ENCODE measurements around the gene LAD1. TPM values are rescaled to one million over a fixed set of nuclear protein-coding genes. Genes with fewer than 3 reads are reported as not detected.
A peak's percentile ranks its signal among the peaks of the same experiment; 100 is the strongest.

LAD1 gene
- total RNA-seq, 1 experiment from 2014 or later, result 1.2 TPM

DNA sequence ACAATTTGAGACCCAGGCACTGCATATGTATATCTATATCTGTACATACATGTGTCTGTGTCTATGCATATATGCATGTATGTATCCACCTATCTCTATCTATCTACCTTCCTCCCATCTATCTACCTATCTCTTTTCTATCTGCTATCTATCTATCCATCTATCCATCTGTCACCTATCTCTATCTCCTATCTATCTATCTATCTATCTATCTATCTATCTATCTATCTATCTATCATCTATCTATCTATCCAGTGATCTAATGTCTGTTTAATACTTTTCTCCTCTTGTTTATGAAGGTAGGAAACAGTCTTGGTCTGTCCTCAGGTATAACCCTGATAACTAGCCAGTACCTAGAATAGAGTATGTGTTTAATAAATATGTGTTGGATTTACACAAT is 47.5 kb downstream of the LAD1 start:
- Histone ChIP-seq H3K27me3 (ENCODE audit: low read length) (no peaks in the 10 kb centered on the region), H3K9me2 (replicated peaks; ENCODE audit: insufficient read depth, low read length) (no peaks in the 10 kb centered on the region), H3K79me2 (ENCODE audit: low read length) (no peaks in the 10 kb centered on the region), H3K36me3 (ENCODE audit: insufficient read depth, low read length) (no peaks in the 10 kb centered on the region), H3K9me3 (ENCODE audit: low read length) (no peaks in the 10 kb centered on the region), H2AFZ (ENCODE audit: low read length) (no peak overlapping the region), H3K9ac (ENCODE audit: low read length) (no peak overlapping the region), H3K27ac (ENCODE audit: low read length) (no peak overlapping the region), H3K4me2 (ENCODE audit: low read depth, low read length, poor library complexity, severe bottlenecking) (no peak overlapping the region), H3K4me1 (ENCODE audit: low read length) (peaks cover 8% of the 10 kb centered on the region), H3K4me3 (ENCODE audit: low read length) (no peak overlapping the region), H4K20me1 (ENCODE audit: insufficient read depth, low read depth, low read length) (no peaks in the 10 kb centered on the region)
- no peak for DNase-seq

DNA sequence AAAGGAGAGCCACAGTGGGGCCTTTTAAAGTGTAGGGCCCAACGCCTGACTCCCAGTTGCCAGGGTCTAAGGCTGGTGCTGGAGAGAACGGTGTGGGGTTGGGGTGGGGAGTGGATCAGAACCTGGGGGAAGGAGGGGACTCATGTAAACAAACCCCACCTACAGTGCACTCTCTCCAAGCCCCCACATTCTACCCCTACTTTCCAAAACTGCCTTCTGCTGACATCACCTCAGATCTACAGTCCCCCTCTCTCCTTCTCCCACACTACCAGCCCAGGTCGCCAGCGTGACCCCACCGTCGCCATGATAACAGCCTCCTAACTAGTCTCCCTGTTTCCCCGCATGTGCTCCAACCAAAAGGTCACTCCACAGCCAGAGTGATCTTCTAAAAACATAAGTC is 48.2 kb downstream of the LAD1 start:
- Histone ChIP-seq H3K9ac (ENCODE audit: low read length) (no peak overlapping the region), H3K4me3 (ENCODE audit: low read length) (no peak overlapping the region), H3K9me3 (ENCODE audit: low read length) (no peaks in the 10 kb centered on the region), H4K20me1 (ENCODE audit: insufficient read depth, low read depth, low read length) (no peaks in the 10 kb centered on the region), H3K9me2 (replicated peaks; ENCODE audit: insufficient read depth, low read length) (no peaks in the 10 kb centered on the region), H3K4me2 (ENCODE audit: low read depth, low read length, poor library complexity, severe bottlenecking) (no peak overlapping the region), H3K79me2 (ENCODE audit: low read length) (no peaks in the 10 kb centered on the region), H3K27ac (ENCODE audit: low read length) (no peak overlapping the region), H3K4me1 (ENCODE audit: low read length) (peaks cover 8% of the 10 kb centered on the region), H2AFZ (ENCODE audit: low read length) (no peak overlapping the region), H3K27me3 (ENCODE audit: low read length) (no peaks in the 10 kb centered on the region), H3K36me3 (ENCODE audit: insufficient read depth, low read length) (no peaks in the 10 kb centered on the region)
- no peak for DNase-seq

DNA sequence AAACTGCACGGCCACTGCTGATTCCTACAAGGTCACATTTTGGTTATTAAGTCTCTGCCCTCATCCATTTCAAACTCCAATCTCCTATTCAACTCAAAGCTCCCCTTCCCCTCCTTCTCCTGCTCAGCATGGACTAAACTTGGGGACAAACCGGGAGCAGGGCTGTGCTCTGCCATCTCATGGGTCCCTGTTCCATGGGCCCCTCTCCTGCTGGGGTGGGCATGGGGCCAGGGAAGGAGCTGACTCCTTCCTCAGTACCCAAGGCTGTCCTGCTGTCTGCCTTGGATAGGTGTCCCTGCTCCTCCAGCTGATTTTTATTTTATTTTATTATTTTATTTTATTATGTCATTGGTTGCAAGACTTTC is 48.8 kb downstream of the LAD1 start:
- Histone ChIP-seq H3K4me2 (ENCODE audit: low read depth, low read length, poor library complexity, severe bottlenecking) (no peak overlapping the region), H3K4me1 (ENCODE audit: low read length) (peaks cover 8% of the 10 kb centered on the region), H3K4me3 (ENCODE audit: low read length) (no peak overlapping the region), H3K9me3 (ENCODE audit: low read length) (no peaks in the 10 kb centered on the region), H3K27ac (ENCODE audit: low read length) (no peak overlapping the region), H2AFZ (ENCODE audit: low read length) (no peak overlapping the region), H3K9me2 (replicated peaks; ENCODE audit: insufficient read depth, low read length) (no peaks in the 10 kb centered on the region), H3K36me3 (ENCODE audit: insufficient read depth, low read length) (no peaks in the 10 kb centered on the region), H3K79me2 (ENCODE audit: low read length) (no peaks in the 10 kb centered on the region), H4K20me1 (ENCODE audit: insufficient read depth, low read depth, low read length) (no peaks in the 10 kb centered on the region), H3K27me3 (ENCODE audit: low read length) (no peaks in the 10 kb centered on the region), H3K9ac (ENCODE audit: low read length) (no peak overlapping the region)
- no peak for DNase-seq

DNA sequence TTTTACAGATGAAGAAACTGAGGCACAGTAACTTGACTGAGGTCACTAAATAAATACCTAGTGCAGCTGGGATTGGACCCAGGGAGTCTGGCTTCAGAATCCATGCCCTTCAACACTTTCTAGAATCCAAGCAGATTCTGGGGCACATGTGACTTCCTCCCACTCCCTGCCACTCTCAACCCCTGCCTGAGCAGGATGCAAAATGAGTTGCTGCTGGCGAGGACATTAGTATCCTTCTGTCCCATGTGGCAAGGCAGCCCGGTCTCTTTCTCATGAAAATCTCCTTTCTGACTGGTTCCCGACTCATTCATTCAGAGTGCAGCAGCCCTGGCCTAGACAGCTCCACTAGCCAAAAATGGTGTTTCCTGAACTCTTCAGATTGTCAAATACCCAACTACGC is 50.0 kb downstream of the LAD1 start:
- H3K4me1 ChIP-seq (ENCODE audit: low read length), result peaks cover 8% of the 10 kb centered on the region
- no peaks in the 10 kb centered on the region for H3K9me2 ChIP-seq (replicated peaks; ENCODE audit: insufficient read depth, low read length)
- H3K4me3 ChIP-seq (ENCODE audit: low read length), result no peak overlapping the region
- H3K27ac ChIP-seq (ENCODE audit: low read length), result no peak overlapping the region
- H2AFZ ChIP-seq (ENCODE audit: low read length), result no peak overlapping the region
- DNase-seq, result no peak
- H3K79me2 ChIP-seq (ENCODE audit: low read length), result no peaks in the 10 kb centered on the region
- H3K9me3 ChIP-seq (ENCODE audit: low read length), result no peaks in the 10 kb centered on the region
- H4K20me1 ChIP-seq (ENCODE audit: insufficient read depth, low read depth, low read length), result no peaks in the 10 kb centered on the region
- no peaks in the 10 kb centered on the region for H3K36me3 ChIP-seq (ENCODE audit: insufficient read depth, low read length)
- no peaks in the 10 kb centered on the region for H3K27me3 ChIP-seq (ENCODE audit: low read length)
- no peak overlapping the region for H3K9ac ChIP-seq (ENCODE audit: low read length)
- H3K4me2 ChIP-seq (ENCODE audit: low read depth, low read length, poor library complexity, severe bottlenecking), result no peak overlapping the region

DNA sequence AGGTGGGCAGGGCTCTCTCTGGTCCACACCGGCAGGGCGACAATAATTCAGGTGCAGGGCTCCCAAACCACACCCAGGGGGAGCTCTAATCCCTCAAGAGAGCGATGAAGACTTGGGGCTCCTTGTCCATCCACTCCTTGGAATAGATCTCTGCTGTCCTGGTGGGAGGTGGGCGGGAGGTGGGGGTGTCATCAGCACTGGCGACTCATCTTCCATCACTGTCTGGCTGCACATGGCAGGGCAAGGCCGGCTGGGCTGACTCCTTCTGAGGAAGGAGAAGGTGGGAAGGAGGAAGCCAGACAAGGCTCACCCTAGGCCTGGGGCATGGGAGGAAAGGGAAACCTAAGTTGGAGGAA is 50.9 kb downstream of the LAD1 start:
- peak; percentile 84 for DNase-seq
- Histone ChIP-seq H4K20me1 (ENCODE audit: insufficient read depth, low read depth, low read length) (no peaks in the 10 kb centered on the region), H3K4me2 (ENCODE audit: low read depth, low read length, poor library complexity, severe bottlenecking) (no peak overlapping the region), H3K4me1 (ENCODE audit: low read length) (peaks cover 8% of the 10 kb centered on the region), H3K27ac (ENCODE audit: low read length) (no peak overlapping the region), H2AFZ (ENCODE audit: low read length) (no peak overlapping the region), H3K9me3 (ENCODE audit: low read length) (no peaks in the 10 kb centered on the region), H3K4me3 (ENCODE audit: low read length) (no peak overlapping the region), H3K9me2 (replicated peaks; ENCODE audit: insufficient read depth, low read length) (no peaks in the 10 kb centered on the region), H3K36me3 (ENCODE audit: insufficient read depth, low read length) (no peaks in the 10 kb centered on the region), H3K9ac (ENCODE audit: low read length) (no peak overlapping the region), H3K79me2 (ENCODE audit: low read length) (no peaks in the 10 kb centered on the region), H3K27me3 (ENCODE audit: low read length) (no peaks in the 10 kb centered on the region)

DNA sequence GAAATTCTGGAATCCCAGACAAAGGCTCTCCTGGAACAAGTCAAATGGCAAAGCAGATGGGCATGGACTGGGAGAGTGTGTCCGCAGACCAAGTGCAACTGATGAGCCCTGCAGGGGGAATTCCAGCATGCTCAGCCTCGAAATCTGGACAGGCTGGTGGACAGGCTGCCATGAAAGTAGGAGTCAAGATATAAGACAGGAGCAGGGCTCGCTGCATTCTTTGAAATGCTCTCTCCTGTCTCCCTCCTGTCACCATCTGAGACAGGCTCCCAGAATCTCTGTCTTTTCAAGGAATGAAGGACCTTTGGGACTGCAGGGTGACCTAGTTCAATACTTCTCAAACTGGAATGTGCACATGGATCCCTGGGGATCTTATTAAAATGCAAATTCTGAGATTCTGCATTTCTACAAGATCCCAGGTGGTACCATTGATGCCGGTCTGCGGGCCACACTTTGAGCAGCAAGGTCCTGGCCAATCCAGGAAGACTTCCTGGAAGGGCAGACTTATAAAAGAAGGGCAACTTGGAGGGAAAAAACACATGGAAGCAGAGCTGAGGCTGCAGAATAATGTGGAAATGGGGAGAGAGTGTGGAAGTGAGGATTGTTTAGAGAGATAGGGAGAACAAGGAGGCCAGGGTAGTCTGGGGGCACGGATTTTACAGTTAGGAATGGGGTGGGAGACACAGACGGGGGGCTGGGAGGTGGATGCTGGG is 51.5 kb downstream of the LAD1 start:
- no peak overlapping the region for H3K4me2 ChIP-seq (ENCODE audit: low read depth, low read length, poor library complexity, severe bottlenecking)

DNA sequence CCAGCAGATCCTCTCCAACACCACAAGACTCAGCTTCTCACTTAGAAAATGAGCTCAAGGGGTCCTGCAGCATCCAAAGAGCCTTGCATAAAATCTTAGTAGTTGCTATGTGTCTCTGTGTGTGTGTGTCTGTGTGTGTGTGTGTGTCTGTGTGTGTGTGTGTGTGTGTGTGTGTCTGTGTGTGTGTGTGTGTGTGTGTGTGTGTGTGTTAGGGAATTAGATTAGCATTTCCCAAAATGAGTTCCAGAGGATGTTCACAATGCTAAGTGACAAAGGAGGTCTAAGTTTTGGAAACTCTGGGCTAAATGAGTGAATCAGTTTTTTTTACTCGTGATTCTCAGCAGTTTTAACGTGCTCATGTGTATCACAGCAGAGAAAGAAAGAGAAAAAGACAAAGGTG is 52.1 kb downstream of the LAD1 start:
- no peak for DNase-seq
- no peaks in the 10 kb centered on the region for H4K20me1 ChIP-seq (ENCODE audit: insufficient read depth, low read depth, low read length)
- no peak overlapping the region for H3K4me3 ChIP-seq (ENCODE audit: low read length)
- H3K9me3 ChIP-seq (ENCODE audit: low read length), result no peaks in the 10 kb centered on the region
- no peaks in the 10 kb centered on the region for H3K79me2 ChIP-seq (ENCODE audit: low read length)
- H3K4me1 ChIP-seq (ENCODE audit: low read length), result peaks cover 8% of the 10 kb centered on the region
- no peaks in the 10 kb centered on the region for H3K27me3 ChIP-seq (ENCODE audit: low read length)
- H3K4me2 ChIP-seq (ENCODE audit: low read depth, low read length, poor library complexity, severe bottlenecking), result no peak overlapping the region
- no peak overlapping the region for H3K27ac ChIP-seq (ENCODE audit: low read length)
- H3K36me3 ChIP-seq (ENCODE audit: insufficient read depth, low read length), result no peaks in the 10 kb centered on the region
- no peak overlapping the region for H3K9ac ChIP-seq (ENCODE audit: low read length)
- no peak overlapping the region for H2AFZ ChIP-seq (ENCODE audit: low read length)
- H3K9me2 ChIP-seq (replicated peaks; ENCODE audit: insufficient read depth, low read length), result no peaks in the 10 kb centered on the region

More for the DNA sequence above, 51.5 kb downstream of the LAD1 start:
- H2AFZ ChIP-seq (ENCODE audit: low read length), result no peak overlapping the region
- H3K27me3 ChIP-seq (ENCODE audit: low read length), result no peaks in the 10 kb centered on the region
- no peak for DNase-seq
- no peaks in the 10 kb centered on the region for H3K79me2 ChIP-seq (ENCODE audit: low read length)
- no peak overlapping the region for H3K27ac ChIP-seq (ENCODE audit: low read length)
- H4K20me1 ChIP-seq (ENCODE audit: insufficient read depth, low read depth, low read length), result no peaks in the 10 kb centered on the region
- H3K36me3 ChIP-seq (ENCODE audit: insufficient read depth, low read length), result no peaks in the 10 kb centered on the region
- H3K9ac ChIP-seq (ENCODE audit: low read length), result no peak overlapping the region
- H3K9me2 ChIP-seq (replicated peaks; ENCODE audit: insufficient read depth, low read length), result no peaks in the 10 kb centered on the region
- H3K4me1 ChIP-seq (ENCODE audit: low read length), result peaks cover 8% of the 10 kb centered on the region
- no peaks in the 10 kb centered on the region for H3K9me3 ChIP-seq (ENCODE audit: low read length)
- H3K4me3 ChIP-seq (ENCODE audit: low read length), result no peak overlapping the region

DNA sequence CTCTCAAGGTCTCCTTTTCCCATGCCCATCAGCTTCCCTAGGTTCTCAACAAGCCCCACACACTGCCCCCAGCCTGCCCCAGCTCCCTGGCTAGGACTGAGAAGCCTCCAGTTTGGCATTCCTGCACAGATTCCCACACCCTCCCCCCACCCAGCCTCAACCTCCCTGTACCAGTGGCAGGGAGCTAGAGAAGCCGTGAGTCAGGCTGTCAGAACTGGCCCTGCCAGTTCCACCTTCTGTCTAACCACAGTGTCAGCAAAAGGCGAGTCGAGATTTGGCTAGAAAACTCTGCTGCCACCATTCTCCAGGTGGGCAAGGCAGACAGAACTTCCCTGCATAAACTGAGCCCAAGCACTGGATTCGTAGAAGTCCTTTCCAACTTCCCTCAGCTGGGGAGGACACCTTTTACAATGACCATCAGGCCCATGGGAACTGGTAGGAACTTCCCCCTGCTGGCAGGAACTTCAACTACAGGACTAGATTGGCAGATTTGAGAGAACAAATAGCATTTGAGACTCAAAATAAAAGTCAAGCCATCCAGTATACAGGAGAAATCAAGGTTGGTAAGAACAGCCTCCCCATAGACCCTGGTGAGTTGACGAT is 52.7 kb downstream of the LAD1 start:
- Histone ChIP-seq H3K9me2 (replicated peaks; ENCODE audit: insufficient read depth, low read length) (no peaks in the 10 kb centered on the region), H3K4me1 (ENCODE audit: low read length) (peaks cover 8% of the 10 kb centered on the region), H3K9me3 (ENCODE audit: low read length) (no peaks in the 10 kb centered on the region), H3K27ac (ENCODE audit: low read length) (no peak overlapping the region), H4K20me1 (ENCODE audit: insufficient read depth, low read depth, low read length) (no peaks in the 10 kb centered on the region), H3K4me3 (ENCODE audit: low read length) (no peak overlapping the region), H3K79me2 (ENCODE audit: low read length) (no peaks in the 10 kb centered on the region), H3K27me3 (ENCODE audit: low read length) (no peaks in the 10 kb centered on the region), H3K4me2 (ENCODE audit: low read depth, low read length, poor library complexity, severe bottlenecking) (no peak overlapping the region), H3K9ac (ENCODE audit: low read length) (no peak overlapping the region), H3K36me3 (ENCODE audit: insufficient read depth, low read length) (no peaks in the 10 kb centered on the region), H2AFZ (ENCODE audit: low read length) (no peak overlapping the region)
- DNase-seq, result peak; percentile 71
